NB4 (cell line): ENCODE data around the gene DOCK6.

ENCODE experiments used
- CTCF ChIP-seq: IDR thresholded peaks from one replicate; pipeline ENCODE4 v1.5.1; 2012; ENCODE audit warnings: low read depth, low read length
- POLR2A ChIP-seq: IDR thresholded peaks from 2 replicates; pipeline ENCODE4 v1.6.1; 2011; ENCODE audit warnings: mild to moderate bottlenecking; ENCODE audit not compliant: insufficient read length; ENCODE audit errors: extremely low read depth
- TF ChIP-seq, protein P1 (sequence below): IDR thresholded peaks from 2 replicates; pipeline ENCODE4 v1.6.1; 2011; ENCODE audit warnings: low read depth, low read length

DNA sequence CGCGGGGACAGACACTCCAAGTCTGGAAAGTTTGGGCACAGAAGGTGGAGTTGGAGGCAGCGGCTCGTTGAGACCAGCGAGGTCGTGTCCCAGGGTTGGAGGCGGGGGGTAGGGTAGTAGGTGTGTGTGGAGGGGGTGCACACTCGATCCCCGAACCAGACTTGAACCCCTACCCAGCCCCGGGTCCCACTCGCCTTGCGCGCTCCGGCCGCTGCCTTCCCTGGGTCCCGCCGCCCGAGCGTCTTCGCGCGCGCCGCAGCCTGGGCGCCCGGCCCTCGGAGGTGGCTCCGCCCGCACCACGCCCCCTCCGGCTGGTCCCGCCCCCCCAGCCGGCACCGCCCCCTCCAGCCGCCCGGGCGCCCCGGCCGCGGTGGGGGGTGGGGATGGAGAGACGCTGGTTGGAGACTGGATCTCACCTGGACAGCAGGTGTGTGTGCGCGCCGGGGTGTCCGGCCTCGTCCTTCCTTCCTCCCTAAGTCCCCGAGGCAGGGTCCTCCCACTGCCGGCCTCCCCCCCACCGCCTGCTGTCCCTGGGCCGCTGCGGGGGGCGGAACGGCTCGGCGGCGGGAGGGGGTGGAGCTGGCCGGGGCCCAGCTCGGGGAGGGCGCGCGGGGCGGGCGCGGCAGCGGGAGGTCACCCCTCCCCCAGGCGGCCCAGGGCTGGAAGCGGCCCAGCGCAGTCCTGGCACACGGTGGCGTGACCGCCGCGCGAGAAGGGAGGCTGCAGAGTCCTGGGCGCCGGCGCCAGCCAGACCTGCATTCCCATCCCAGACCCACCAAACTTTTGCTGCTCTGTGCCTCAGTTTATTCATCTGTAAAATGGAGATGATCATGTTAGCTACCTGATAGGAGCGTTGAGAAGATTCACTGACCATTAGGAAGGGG, 64.8 kb downstream of the DOCK6 start, which contains the start of gene KANK2:
- TF ChIP-seq POLR2A (peak; percentile 67), CTCF (no peak)
- TF ChIP-seq, protein P1, sequence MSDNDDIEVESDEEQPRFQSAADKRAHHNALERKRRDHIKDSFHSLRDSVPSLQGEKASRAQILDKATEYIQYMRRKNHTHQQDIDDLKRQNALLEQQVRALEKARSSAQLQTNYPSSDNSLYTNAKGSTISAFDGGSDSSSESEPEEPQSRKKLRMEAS, result no peak
